SK-N-MC (cell line): Measurements from ENCODE around the gene FBXL20.

Source experiments
- EZH2 ChIP-seq: fragments of 200-600 bp; sonication (generic); IDR thresholded peaks from one replicate; pipeline ENCODE4 v1.6.1; 2017; ENCODE audit warnings: antibody characterized with exemption
- POLR2AphosphoS5 ChIP-seq: IDR thresholded peaks from 2 replicates; pipeline ENCODE4 v1.6.1; 2012; ENCODE audit warnings: mild to moderate bottlenecking, low read depth, low read length, borderline replicate concordance

GRCh38 chr17:39208136-39208535 is 193.3 kb downstream of the FBXL20 start:
- TF ChIP-seq POLR2AphosphoS5 (no peak), EZH2 (no peak)
